Thyroid gland (tissue), 4 donors: Measurements from ENCODE around the gene RTN4R. TPM values are rescaled to one million over a fixed set of nuclear protein-coding genes. Genes with fewer than 3 reads are reported as not detected.
"Not testable (repeated sequence)": the region's sequence is repeated elsewhere in the genome, so short reads cannot be mapped to it uniquely, and the experiment has no call there.

Source experiments
- DNase-seq, 2 donors: peaks; one replicate each; pipeline ENCODE4 v3.0.0-alpha.2; 2019
- H3K27ac ChIP-seq, 3 donors: fragments of 200-600 bp; sonication (generic); 1 replicate in 2 of 3; 2 replicates in 1 of 3; pipeline ENCODE4 v1.5.1; 2016 to 2019; ENCODE audit warnings: mild to moderate bottlenecking in 1 of 3, moderate library complexity in 1 of 3
- H3K27me3 ChIP-seq: fragments of 200-600 bp; sonication (generic); one replicate; pipeline ENCODE4 v1.5.1; 2019
- H3K36me3 ChIP-seq, 2 donors: fragments of 200-600 bp; sonication (generic); one replicate each; pipeline ENCODE4 v1.5.1; 2016 to 2019
- H3K4me1 ChIP-seq, 2 donors: fragments of 200-600 bp; sonication (generic); one replicate each; pipeline ENCODE4 v1.5.1; 2017 to 2019
- H3K4me3 ChIP-seq, 3 donors: fragments of 200-600 bp; sonication (generic); replicated peaks in 1 of 3; 1 replicate in 2 of 3; 2 replicates in 1 of 3; pipeline ENCODE4 v1.5.1; 2016; ENCODE audit warnings: mild to moderate bottlenecking in 1 of 3
- H3K9me3 ChIP-seq: fragments of 200-600 bp; sonication (generic); one replicate; pipeline ENCODE4 v1.5.1; 2017
- CTCF ChIP-seq, 6 experiments: fragments of 200-600 bp in 3 of 6; fragments of 450-650 bp in 3 of 6; sonication (generic) in 3 of 6; IDR thresholded peaks; one replicate each; pipeline ENCODE4 v1.5.1; 2016 to 2019; ENCODE audit warnings: antibody characterized with exemption in 6 of 6, mild to moderate bottlenecking in 2 of 6, inconsistent platforms in 1 of 6, moderate library complexity in 1 of 6
- POLR2A ChIP-seq, 2 donors: fragments of 450-650 bp; IDR thresholded peaks; one replicate each; pipeline ENCODE4 v1.6.1; 2017; ENCODE audit warnings: antibody characterized with exemption in 2 of 2, mild to moderate bottlenecking in 2 of 2, moderate library complexity in 1 of 2
- WGBS, 2 donors: methylation state at CpG; one replicate each; pipeline ENCODE4 v1.1.5; 2017; 5-methylcytosine and 5-hydroxymethylcytosine counted together
- intact Hi-C: fragments of 100-400 bp; cut with DNase I; formaldehyde crosslinking; loops from one replicate; pipeline ENCODE4 v1.15.1; 2023
- total RNA-seq, 4 donors: library from RNA; depleted of rRNA; stranded (reverse); fragments of >200 nt; gene quantifications; one replicate each; pipeline ENCODE4 v1.2.3, GENCODE V29; 2016

Gene RTN4R
- total RNA-seq, 4 donors from 2014 or later, result 4.0 to 8.6 (median 5.9) TPM

- H3K4me1 ChIP-seq, DNase-seq, H3K9me3 ChIP-seq, intact Hi-C loops, H3K27ac ChIP-seq, H3K27me3 ChIP-seq, H3K4me3 ChIP-seq, H3K36me3 ChIP-seq: not testable (repeated sequence)
- WGBS, 2 donors, result 79 to 89% methylated on average over 9 to 22 of the region's 22 CpGs
Measured at GRCh38 chr22:20308806-20309650, 40.9 kb upstream of the RTN4R start.

GRCh38 chr22:20307448-20308447, 39.6 kb upstream of the RTN4R start:
- H3K4me3 ChIP-seq, intact Hi-C loops, H3K27me3 ChIP-seq, H3K4me1 ChIP-seq, H3K27ac ChIP-seq, DNase-seq, H3K36me3 ChIP-seq, H3K9me3 ChIP-seq: not testable (repeated sequence)
- 76 to 81% methylated on average over 5 to 6 of the region's 14 CpGs for WGBS, 2 donors

GRCh38 chr22:20306646-20307447, 38.7 kb upstream of the RTN4R start:
- WGBS, 2 donors, result 20 to 90% methylated on average over 1 to 5 of the region's 21 CpGs
- H3K27me3 ChIP-seq, H3K27ac ChIP-seq, intact Hi-C loops, H3K9me3 ChIP-seq, H3K36me3 ChIP-seq, H3K4me1 ChIP-seq, H3K4me3 ChIP-seq, DNase-seq: not testable (repeated sequence)

GRCh38 chr22:20305894-20306645, 38.0 kb upstream of the RTN4R start:
- no peak for DNase-seq
- no peak overlapping the region for H3K27ac ChIP-seq
- no peaks in the 10 kb centered on the region for H3K9me3 ChIP-seq
- TF ChIP-seq POLR2A (IDR thresholded peaks at IDR 0.05) (no peak), CTCF (IDR thresholded peaks at IDR 0.05) (no peak)
- no peaks in the 10 kb centered on the region for H3K27me3 ChIP-seq
- H3K4me3 ChIP-seq, result no peak overlapping the region
- intact Hi-C loops, result no loop called here
- WGBS, 2 donors, result 36 to 87% methylated on average over 5 to 7 of the region's 21 CpGs
- no peaks in the 10 kb centered on the region for H3K36me3 ChIP-seq
- no peaks in the 10 kb centered on the region for H3K4me1 ChIP-seq

- H3K27ac ChIP-seq, DNase-seq, H3K4me3 ChIP-seq, intact Hi-C loops, H3K36me3 ChIP-seq, H3K27me3 ChIP-seq, H3K4me1 ChIP-seq, H3K9me3 ChIP-seq: not testable (repeated sequence)
- WGBS, 2 donors, result 76 to 84% methylated on average over 3 to 7 of the region's 12 CpGs
Measured at GRCh38 chr22:20305230-20305893, 37.2 kb upstream of the RTN4R start.

GRCh38 chr22:20304646-20305045, 36.5 kb upstream of the RTN4R start:
- Histone ChIP-seq H3K4me3 (no peak overlapping the region), H3K9me3 (no peaks in the 10 kb centered on the region), H3K27ac (no peak overlapping the region), H3K36me3 (no peaks in the 10 kb centered on the region), H3K27me3 (no peaks in the 10 kb centered on the region), H3K4me1 (peaks cover 0 to 5% of the 10 kb centered on the region in 2 donors)
- TF ChIP-seq POLR2A (IDR thresholded peaks at IDR 0.05) (no peak), CTCF (IDR thresholded peaks at IDR 0.05) (no peak)
- no peak for DNase-seq
- intact Hi-C loops, result no loop called here
- WGBS, 2 donors, result 87 to 92% methylated on average over 8 to 9 of the region's 9 CpGs

- H3K9me3 ChIP-seq, H3K27me3 ChIP-seq, intact Hi-C loops: not testable (repeated sequence)
Measured at GRCh38 chr22:20303229-20303534, 35.1 kb upstream of the RTN4R start.

More at GRCh38 chr22:20303229-20303534, 35.1 kb upstream of the RTN4R start:
- not testable (repeated sequence) for H3K36me3 ChIP-seq, DNase-seq, H3K27ac ChIP-seq, H3K4me3 ChIP-seq, H3K4me1 ChIP-seq
- 53 to 57% methylated on average over 1 to 3 of the region's 7 CpGs for WGBS, 2 donors
